HepG2 (cell line): Measurements from ENCODE around the gene KRT12. TPM values are rescaled to one million over a fixed set of nuclear protein-coding genes. Genes with fewer than 3 reads are reported as not detected.

Source experiments
- ATF3 ChIP-seq: sonication (generic); formaldehyde crosslinking; IDR thresholded peaks from 2 replicates; pipeline ENCODE4 v1.4.0; 2020; ENCODE audit warnings: missing genetic modification reagents
- CSRNP1 ChIP-seq: sonication (generic); formaldehyde crosslinking; IDR thresholded peaks from 2 replicates; pipeline ENCODE4 v1.8.1; 2023; ENCODE audit warnings: mild to moderate bottlenecking, missing genetic modification reagents
- GFI1 ChIP-seq: sonication (generic); formaldehyde crosslinking; IDR thresholded peaks from 2 replicates; pipeline ENCODE4 v1.5.0; 2020; ENCODE audit warnings: missing genetic modification reagents, mild to moderate bottlenecking, borderline replicate concordance
- GRHL1 ChIP-seq: sonication (generic); formaldehyde crosslinking; conservative IDR thresholded peaks from 2 replicates; pipeline ENCODE4 v1.8.0; 2022; ENCODE audit warnings: missing genetic modification reagents
- HOXD1 ChIP-seq: sonication (generic); formaldehyde crosslinking; IDR thresholded peaks from 2 replicates; pipeline ENCODE4 v1.5.0; 2020; ENCODE audit warnings: missing genetic modification reagents
- JUND ChIP-seq: sonication (generic); formaldehyde crosslinking; IDR thresholded peaks from 2 replicates; pipeline ENCODE4 v1.8.0; 2022; ENCODE audit warnings: mild to moderate bottlenecking, missing genetic modification reagents
- MED13 ChIP-seq: sonication (generic); formaldehyde crosslinking; IDR thresholded peaks from 2 replicates; pipeline ENCODE4 v1.5.0; 2020; ENCODE audit warnings: missing genetic modification reagents
- NCOA2 ChIP-seq: sonication (generic); formaldehyde crosslinking; IDR thresholded peaks from 2 replicates; pipeline ENCODE4 v1.8.0; 2022; ENCODE audit warnings: inconsistent platforms
- NFIC ChIP-seq: IDR thresholded peaks from 2 replicates; pipeline ENCODE4 v1.6.1; 2012; ENCODE audit warnings: mild to moderate bottlenecking, low read length, inconsistent platforms
- POGK ChIP-seq: sonication (generic); formaldehyde crosslinking; conservative IDR thresholded peaks from 2 replicates; pipeline ENCODE4 v1.8.0; 2022; ENCODE audit warnings: mild to moderate bottlenecking, moderate library complexity, missing genetic modification reagents
- RBM22 ChIP-seq: fragments of 200-400 bp; formaldehyde crosslinking; optimal IDR thresholded peaks from 2 replicates; pipeline ENCODE3; 2017; ENCODE audit warnings: mild to moderate bottlenecking, low read length, moderate library complexity
- RORA ChIP-seq: sonication (generic); formaldehyde crosslinking; IDR thresholded peaks from 2 replicates; pipeline ENCODE4 v1.5.0; 2020; ENCODE audit warnings: mild to moderate bottlenecking, missing genetic modification reagents, moderate library complexity
- ZBTB10 ChIP-seq: sonication (generic); formaldehyde crosslinking; IDR thresholded peaks from 2 replicates; pipeline ENCODE4 v1.4.0; 2020; ENCODE audit warnings: missing genetic modification reagents, borderline replicate concordance
- ZNF224 ChIP-seq: sonication (generic); formaldehyde crosslinking; IDR thresholded peaks from 2 replicates; pipeline ENCODE4 v1.5.0; 2020; ENCODE audit warnings: mild to moderate bottlenecking, missing genetic modification reagents
- ZNF569 ChIP-seq: sonication (generic); formaldehyde crosslinking; IDR thresholded peaks from 2 replicates; pipeline ENCODE4 v1.5.0; 2020; ENCODE audit warnings: mild to moderate bottlenecking, missing genetic modification reagents, moderate library complexity, borderline replicate concordance
- ZNF576 ChIP-seq: sonication (generic); formaldehyde crosslinking; IDR thresholded peaks from 2 replicates; pipeline ENCODE4 v1.4.0; 2020; ENCODE audit warnings: mild to moderate bottlenecking, missing genetic modification reagents
- ZNF597 ChIP-seq: sonication (generic); formaldehyde crosslinking; IDR thresholded peaks from 2 replicates; pipeline ENCODE4 v1.5.0; 2020; ENCODE audit warnings: missing genetic modification reagents
- ZNF607 ChIP-seq: sonication (generic); formaldehyde crosslinking; IDR thresholded peaks from 2 replicates; pipeline ENCODE4 v1.5.1; 2020; ENCODE audit warnings: missing genetic modification reagents, mild to moderate bottlenecking, borderline replicate concordance
- ZNF652 ChIP-seq: IDR thresholded peaks from 2 replicates; pipeline ENCODE4 v1.6.1; 2016; ENCODE audit warnings: low read depth, borderline replicate concordance
- ZNF776 ChIP-seq: sonication (generic); formaldehyde crosslinking; IDR thresholded peaks from 2 replicates; pipeline ENCODE4 v1.4.0; 2020; ENCODE audit warnings: mild to moderate bottlenecking, missing genetic modification reagents
- ZZZ3 ChIP-seq: sonication (generic); formaldehyde crosslinking; IDR thresholded peaks from 2 replicates; pipeline ENCODE4 v1.4.0; 2020; ENCODE audit warnings: missing genetic modification reagents, mild to moderate bottlenecking, borderline replicate concordance
- polyA plus RNA-seq, 8 experiments: library from polyadenylated mRNA; depleted of rRNA in 3 of 8; stranded (reverse) in 7 of 8; unstranded in 1 of 8; fragments of >200 nt; fragmentation: Illumina TruSeq in 4 of 8; extraction: Trizol in 4 of 8; gene quantifications; 2 replicates each; pipeline versions ENCODE4 v1.2.1 to v1.2.3, GENCODE V29; 2011 to 2016; ENCODE audit warnings: low read depth in 4 of 8, missing spikeins in 1 of 8, mixed read lengths in 1 of 8; ENCODE audit not compliant: insufficient read depth in 1 of 8
- total RNA-seq, 5 experiments: library from RNA; depleted of rRNA; stranded (reverse); fragments of >200 nt; fragmentation: Illumina TruSeq; extraction: Trizol; gene quantifications; 2 replicates each; pipeline ENCODE4 v1.2.3, GENCODE V29; 2016; ENCODE audit warnings: low read depth in 1 of 5

The KRT12 gene
- total and polyA plus RNA-seq, 2 of the 13 experiments (the other 11 are each of a cell fraction or from before 2014, with no cell fraction given): 0.07 to 0.09 TPM

GRCh38 chr17:40915199-40915661 is 48.2 kb upstream of the KRT12 start (continued):
- TF ChIP-seq ZNF597 (CRISPR knock-in tag) (no peak), NCOA2 (CRISPR knock-in tag) (peak; percentile 83), GFI1 (CRISPR knock-in tag) (no peak), GRHL1 (CRISPR knock-in tag) (no peak), RORA (no peak), POGK (CRISPR knock-in tag) (no peak), ZNF776 (no peak), CSRNP1 (CRISPR knock-in tag) (no peak), MED13 (CRISPR knock-in tag) (no peak), JUND (CRISPR knock-in tag) (no peak), RBM22 (no peak), ZNF652 (CRISPR knock-in tag) (peak; percentile 82; the same call in 1 of the 2 replicates), ZNF224 (CRISPR knock-in tag) (no peak), HOXD1 (CRISPR knock-in tag) (no peak), NFIC (peak; percentile 55; the same call in 1 of the 2 replicates), ZNF569 (CRISPR knock-in tag) (no peak), ZBTB10 (CRISPR knock-in tag) (no peak), ZNF576 (no peak), ZNF607 (CRISPR knock-in tag) (no peak), ZZZ3 (CRISPR knock-in tag) (no peak), ATF3 (peak; percentile 86)
